Measurements from ENCODE around the gene LRRC1.

LRRC1 gene

DNA sequence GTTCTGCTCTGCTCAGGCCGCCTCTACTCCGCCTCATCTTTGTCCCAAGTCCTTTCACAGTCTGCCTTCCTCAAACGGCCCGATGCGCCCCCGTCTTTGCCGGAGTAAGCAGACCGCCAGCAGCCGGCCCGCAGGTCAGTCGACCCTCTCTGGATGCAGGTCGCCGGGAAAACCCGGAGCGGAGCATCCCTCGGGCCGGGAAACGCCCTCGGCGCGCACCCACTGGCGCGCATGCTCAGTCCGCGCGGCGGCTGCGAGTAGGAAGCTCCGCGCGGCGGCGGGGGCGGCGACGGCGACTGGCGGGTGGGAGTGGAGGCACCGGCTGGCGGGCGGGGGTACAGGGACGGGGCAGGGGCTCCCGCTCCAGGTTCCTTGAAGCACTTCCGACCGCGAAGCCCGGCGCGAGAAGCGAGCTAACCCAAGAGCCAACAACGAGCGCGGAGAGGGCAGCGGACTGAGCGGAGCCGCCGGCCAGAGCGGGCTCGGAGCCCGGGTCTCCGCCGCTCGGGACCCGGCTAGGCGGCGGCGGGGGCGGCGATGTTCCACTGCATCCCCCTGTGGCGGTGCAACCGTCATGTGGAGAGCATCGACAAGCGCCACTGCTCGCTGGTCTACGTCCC, at the start of gene LRRC1:
TSS of gene LRRC1 (plus strand) at position 286 of the 620 bp plus-strand sequence. CDS start at position 538, 252 bp downstream.
- POLR2A ChIA-PET, result interaction anchor here (0.6 to 3.1 kb wide), 37 partner anchors 9 to 435 kb away, joined by 3 to 41 read pairs (median 5); partner anchors contain the start of gene GCLC
- TF ChIP-seq, protein P1, sequence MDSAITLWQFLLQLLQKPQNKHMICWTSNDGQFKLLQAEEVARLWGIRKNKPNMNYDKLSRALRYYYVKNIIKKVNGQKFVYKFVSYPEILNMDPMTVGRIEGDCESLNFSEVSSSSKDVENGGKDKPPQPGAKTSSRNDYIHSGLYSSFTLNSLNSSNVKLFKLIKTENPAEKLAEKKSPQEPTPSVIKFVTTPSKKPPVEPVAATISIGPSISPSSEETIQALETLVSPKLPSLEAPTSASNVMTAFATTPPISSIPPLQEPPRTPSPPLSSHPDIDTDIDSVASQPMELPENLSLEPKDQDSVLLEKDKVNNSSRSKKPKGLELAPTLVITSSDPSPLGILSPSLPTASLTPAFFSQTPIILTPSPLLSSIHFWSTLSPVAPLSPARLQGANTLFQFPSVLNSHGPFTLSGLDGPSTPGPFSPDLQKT (IDR thresholded peaks at IDR 0.05; ENCODE audit: borderline replicate concordance, low read depth, low read length), result no peak
- TF ChIP-seq ZNF394 (tag by site-specific recombination; IDR thresholded peaks at IDR 0.05; ENCODE audit: borderline replicate concordance) (peak; percentile 18; the same call in 1 of the 2 replicates), GLIS2 (tag by site-specific recombination; IDR thresholded peaks at IDR 0.05) (peak; percentile 66), ZNF585B (tag by site-specific recombination; IDR thresholded peaks at IDR 0.05) (no peak), ZNF561 (tag by site-specific recombination; IDR thresholded peaks at IDR 0.05; ENCODE audit: borderline replicate concordance) (peak; percentile 97), ZNF391 (tag by site-specific recombination; IDR thresholded peaks at IDR 0.05; ENCODE audit: borderline replicate concordance, low read depth) (no peak), ZNF76 (tag by site-specific recombination; IDR thresholded peaks at IDR 0.05; ENCODE audit: borderline replicate concordance, low read depth) (peak; percentile 62), SP2 (tag by site-specific recombination; IDR thresholded peaks at IDR 0.05) (peak; percentile 58), ZNF544 (tag by site-specific recombination; IDR thresholded peaks at IDR 0.05) (no peak)
- TF ChIP-seq, protein P2, sequence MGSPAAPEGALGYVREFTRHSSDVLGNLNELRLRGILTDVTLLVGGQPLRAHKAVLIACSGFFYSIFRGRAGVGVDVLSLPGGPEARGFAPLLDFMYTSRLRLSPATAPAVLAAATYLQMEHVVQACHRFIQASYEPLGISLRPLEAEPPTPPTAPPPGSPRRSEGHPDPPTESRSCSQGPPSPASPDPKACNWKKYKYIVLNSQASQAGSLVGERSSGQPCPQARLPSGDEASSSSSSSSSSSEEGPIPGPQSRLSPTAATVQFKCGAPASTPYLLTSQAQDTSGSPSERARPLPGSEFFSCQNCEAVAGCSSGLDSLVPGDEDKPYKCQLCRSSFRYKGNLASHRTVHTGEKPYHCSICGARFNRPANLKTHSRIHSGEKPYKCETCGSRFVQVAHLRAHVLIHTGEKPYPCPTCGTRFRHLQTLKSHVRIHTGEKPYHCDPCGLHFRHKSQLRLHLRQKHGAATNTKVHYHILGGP (tag by site-specific recombination; IDR thresholded peaks at IDR 0.05), result no peak
- TF ChIP-seq, protein P3, sequence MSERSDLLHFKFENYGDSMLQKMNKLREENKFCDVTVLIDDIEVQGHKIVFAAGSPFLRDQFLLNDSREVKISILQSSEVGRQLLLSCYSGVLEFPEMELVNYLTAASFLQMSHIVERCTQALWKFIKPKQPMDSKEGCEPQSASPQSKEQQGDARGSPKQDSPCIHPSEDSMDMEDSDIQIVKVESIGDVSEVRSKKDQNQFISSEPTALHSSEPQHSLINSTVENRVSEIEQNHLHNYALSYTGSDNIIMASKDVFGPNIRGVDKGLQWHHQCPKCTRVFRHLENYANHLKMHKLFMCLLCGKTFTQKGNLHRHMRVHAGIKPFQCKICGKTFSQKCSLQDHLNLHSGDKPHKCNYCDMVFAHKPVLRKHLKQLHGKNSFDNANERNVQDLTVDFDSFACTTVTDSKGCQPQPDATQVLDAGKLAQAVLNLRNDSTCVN (tag by site-specific recombination; optimal IDR thresholded peaks at IDR 0.05), result peak; percentile 94
- TF ChIP-seq, protein P4, sequence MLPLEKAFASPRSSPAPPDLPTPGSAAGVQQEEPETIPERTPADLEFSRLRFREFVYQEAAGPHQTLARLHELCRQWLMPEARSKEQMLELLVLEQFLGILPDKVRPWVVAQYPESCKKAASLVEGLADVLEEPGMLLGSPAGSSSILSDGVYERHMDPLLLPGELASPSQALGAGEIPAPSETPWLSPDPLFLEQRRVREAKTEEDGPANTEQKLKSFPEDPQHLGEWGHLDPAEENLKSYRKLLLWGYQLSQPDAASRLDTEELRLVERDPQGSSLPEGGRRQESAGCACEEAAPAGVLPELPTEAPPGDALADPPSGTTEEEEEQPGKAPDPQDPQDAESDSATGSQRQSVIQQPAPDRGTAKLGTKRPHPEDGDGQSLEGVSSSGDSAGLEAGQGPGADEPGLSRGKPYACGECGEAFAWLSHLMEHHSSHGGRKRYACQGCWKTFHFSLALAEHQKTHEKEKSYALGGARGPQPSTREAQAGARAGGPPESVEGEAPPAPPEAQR (tag by site-specific recombination; IDR thresholded peaks at IDR 0.05), result 0 out of 2 replicates have a peak, but pooled peaks have one; percentile 52
- TF ChIP-seq, protein P5, sequence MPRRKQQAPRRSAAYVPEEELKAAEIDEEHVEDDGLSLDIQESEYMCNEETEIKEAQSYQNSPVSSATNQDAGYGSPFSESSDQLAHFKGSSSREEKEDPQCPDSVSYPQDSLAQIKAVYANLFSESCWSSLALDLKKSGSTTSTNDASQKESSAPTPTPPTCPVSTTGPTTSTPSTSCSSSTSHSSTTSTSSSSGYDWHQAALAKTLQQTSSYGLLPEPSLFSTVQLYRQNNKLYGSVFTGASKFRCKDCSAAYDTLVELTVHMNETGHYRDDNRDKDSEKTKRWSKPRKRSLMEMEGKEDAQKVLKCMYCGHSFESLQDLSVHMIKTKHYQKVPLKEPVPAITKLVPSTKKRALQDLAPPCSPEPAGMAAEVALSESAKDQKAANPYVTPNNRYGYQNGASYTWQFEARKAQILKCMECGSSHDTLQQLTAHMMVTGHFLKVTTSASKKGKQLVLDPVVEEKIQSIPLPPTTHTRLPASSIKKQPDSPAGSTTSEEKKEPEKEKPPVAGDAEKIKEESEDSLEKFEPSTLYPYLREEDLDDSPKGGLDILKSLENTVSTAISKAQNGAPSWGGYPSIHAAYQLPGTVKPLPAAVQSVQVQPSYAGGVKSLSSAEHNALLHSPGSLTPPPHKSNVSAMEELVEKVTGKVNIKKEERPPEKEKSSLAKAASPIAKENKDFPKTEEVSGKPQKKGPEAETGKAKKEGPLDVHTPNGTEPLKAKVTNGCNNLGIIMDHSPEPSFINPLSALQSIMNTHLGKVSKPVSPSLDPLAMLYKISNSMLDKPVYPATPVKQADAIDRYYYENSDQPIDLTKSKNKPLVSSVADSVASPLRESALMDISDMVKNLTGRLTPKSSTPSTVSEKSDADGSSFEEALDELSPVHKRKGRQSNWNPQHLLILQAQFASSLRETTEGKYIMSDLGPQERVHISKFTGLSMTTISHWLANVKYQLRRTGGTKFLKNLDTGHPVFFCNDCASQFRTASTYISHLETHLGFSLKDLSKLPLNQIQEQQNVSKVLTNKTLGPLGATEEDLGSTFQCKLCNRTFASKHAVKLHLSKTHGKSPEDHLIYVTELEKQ (tag by site-specific recombination; IDR thresholded peaks at IDR 0.05; ENCODE audit: borderline replicate concordance), result no peak
- TF ChIP-seq, protein P6, sequence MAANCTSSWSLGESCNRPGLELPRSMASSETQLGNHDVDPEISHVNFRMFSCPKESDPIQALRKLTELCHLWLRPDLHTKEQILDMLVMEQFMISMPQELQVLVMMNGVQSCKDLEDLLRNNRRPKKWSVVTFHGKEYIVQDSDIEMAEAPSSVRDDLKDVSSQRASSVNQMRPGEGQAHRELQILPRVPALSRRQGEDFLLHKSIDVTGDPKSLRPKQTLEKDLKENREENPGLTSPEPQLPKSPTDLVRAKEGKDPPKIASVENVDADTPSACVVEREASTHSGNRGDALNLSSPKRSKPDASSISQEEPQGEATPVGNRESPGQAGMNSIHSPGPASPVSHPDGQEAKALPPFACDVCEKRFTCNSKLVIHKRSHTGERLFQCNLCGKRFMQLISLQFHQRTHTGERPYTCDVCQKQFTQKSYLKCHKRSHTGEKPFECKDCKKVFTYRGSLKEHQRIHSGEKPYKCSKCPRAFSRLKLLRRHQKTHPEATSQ (tag by site-specific recombination; IDR thresholded peaks at IDR 0.05), result 0 out of 2 replicates have a peak, but pooled peaks have one; percentile 6
- TF ChIP-seq, protein P7, sequence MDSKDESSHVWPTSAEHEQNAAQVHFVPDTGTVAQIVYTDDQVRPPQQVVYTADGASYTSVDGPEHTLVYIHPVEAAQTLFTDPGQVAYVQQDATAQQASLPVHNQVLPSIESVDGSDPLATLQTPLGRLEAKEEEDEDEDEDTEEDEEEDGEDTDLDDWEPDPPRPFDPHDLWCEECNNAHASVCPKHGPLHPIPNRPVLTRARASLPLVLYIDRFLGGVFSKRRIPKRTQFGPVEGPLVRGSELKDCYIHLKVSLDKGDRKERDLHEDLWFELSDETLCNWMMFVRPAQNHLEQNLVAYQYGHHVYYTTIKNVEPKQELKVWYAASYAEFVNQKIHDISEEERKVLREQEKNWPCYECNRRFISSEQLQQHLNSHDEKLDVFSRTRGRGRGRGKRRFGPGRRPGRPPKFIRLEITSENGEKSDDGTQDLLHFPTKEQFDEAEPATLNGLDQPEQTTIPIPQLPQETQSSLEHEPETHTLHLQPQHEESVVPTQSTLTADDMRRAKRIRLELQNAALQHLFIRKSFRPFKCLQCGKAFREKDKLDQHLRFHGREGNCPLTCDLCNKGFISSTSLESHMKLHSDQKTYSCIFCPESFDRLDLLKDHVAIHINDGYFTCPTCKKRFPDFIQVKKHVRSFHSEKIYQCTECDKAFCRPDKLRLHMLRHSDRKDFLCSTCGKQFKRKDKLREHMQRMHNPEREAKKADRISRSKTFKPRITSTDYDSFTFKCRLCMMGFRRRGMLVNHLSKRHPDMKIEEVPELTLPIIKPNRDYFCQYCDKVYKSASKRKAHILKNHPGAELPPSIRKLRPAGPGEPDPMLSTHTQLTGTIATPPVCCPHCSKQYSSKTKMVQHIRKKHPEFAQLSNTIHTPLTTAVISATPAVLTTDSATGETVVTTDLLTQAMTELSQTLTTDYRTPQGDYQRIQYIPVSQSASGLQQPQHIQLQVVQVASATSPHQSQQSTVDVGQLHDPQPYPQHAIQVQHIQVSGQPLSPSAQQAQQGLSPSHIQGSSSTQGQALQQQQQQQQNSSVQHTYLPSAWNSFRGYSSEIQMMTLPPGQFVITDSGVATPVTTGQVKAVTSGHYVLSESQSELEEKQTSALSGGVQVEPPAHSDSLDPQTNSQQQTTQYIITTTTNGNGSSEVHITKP (tag by site-specific recombination; IDR thresholded peaks at IDR 0.05), result peak; percentile 89

More for the DNA sequence above, at the start of gene LRRC1:
- Histone ChIP-seq H3K9me3 (ENCODE audit: control insufficient read depth, insufficient read depth, low read depth, low read length) (no peaks in the 10 kb centered on the region), H3K4me1 (ENCODE audit: control insufficient read depth, insufficient read depth, low read length) (peaks cover 18% of the 10 kb centered on the region), H3K36me3 (ENCODE audit: control insufficient read depth in 2 of 2, insufficient read depth in 1 of 2, low read length in 2 of 2) (no peaks in the 10 kb centered on the region), H3K27ac (ENCODE audit: extremely low read depth, low read depth, low read length) (peak within 1 kb of the TSS; percentile 86), H3K4me3 (ENCODE audit: low read depth, low read length) (peak within 1 kb of the TSS; percentile 77)
- CTCF ChIA-PET, result interaction anchor here (0.7 to 7.7 kb wide), 18 partner anchors 9 to 565 kb away, joined by 3 to 127 read pairs (median 4); no protein-coding TSS in a partner anchor

Data from HEK293 (cell line).